HepG2 (cell line): ENCODE measurements around the gene CRYZL1. TPM values are rescaled to one million over a fixed set of nuclear protein-coding genes. Genes with fewer than 3 reads are reported as not detected.
A peak's percentile ranks its signal among the peaks of the same experiment; 100 is the strongest.

Experiments
- CEBPG ChIP-seq: IDR thresholded peaks from 2 replicates; pipeline ENCODE4 v1.6.1; 2016
- HDAC1 ChIP-seq: sonication (generic); formaldehyde crosslinking; IDR thresholded peaks from 2 replicates; pipeline ENCODE4 v1.5.1; 2020; ENCODE audit warnings: mild to moderate bottlenecking, missing genetic modification reagents
- KDM2A ChIP-seq: sonication (generic); formaldehyde crosslinking; IDR thresholded peaks from 2 replicates; pipeline ENCODE4 v1.4.0; 2020; ENCODE audit warnings: low read depth, missing genetic modification reagents, borderline replicate concordance
- NFIB ChIP-seq: sonication (generic); formaldehyde crosslinking; IDR thresholded peaks from 2 replicates; pipeline ENCODE4 v1.9.0; 2021; ENCODE audit warnings: missing genetic modification reagents, mild to moderate bottlenecking, borderline replicate concordance
- POGZ ChIP-seq: sonication (generic); formaldehyde crosslinking; IDR thresholded peaks from 2 replicates; pipeline ENCODE4 v1.4.0; 2020; ENCODE audit warnings: mild to moderate bottlenecking, missing genetic modification reagents
- RELA ChIP-seq: sonication (generic); formaldehyde crosslinking; IDR thresholded peaks from 2 replicates; pipeline ENCODE4 v1.4.0; 2020; ENCODE audit warnings: missing genetic modification reagents
- SIN3A ChIP-seq: IDR thresholded peaks from 2 replicates; pipeline ENCODE4 v1.6.1; 2011; ENCODE audit warnings: low read depth, mild to moderate bottlenecking, control low read depth, low read length, borderline replicate concordance
- ZBTB21 ChIP-seq: sonication (generic); formaldehyde crosslinking; IDR thresholded peaks from 2 replicates; pipeline ENCODE4 v1.4.0; 2020; ENCODE audit warnings: missing genetic modification reagents
- ZC3H4 ChIP-seq: sonication (generic); formaldehyde crosslinking; IDR thresholded peaks from 2 replicates; pipeline ENCODE4 v1.4.0; 2020; ENCODE audit warnings: missing genetic modification reagents, borderline replicate concordance
- ZFYVE20 ChIP-seq: sonication (generic); formaldehyde crosslinking; IDR thresholded peaks from 2 replicates; pipeline ENCODE4 v1.8.0; 2023; ENCODE audit warnings: low read depth, mild to moderate bottlenecking, moderate library complexity, missing genetic modification reagents, borderline replicate concordance
- ZKSCAN5 ChIP-seq: sonication (generic); formaldehyde crosslinking; IDR thresholded peaks from 2 replicates; pipeline ENCODE4 v1.5.1; 2020; ENCODE audit warnings: mild to moderate bottlenecking, missing genetic modification reagents
- ZNF282 ChIP-seq: fragments of 450-650 bp; IDR thresholded peaks from 2 replicates; pipeline ENCODE4 v1.6.1; 2018; ENCODE audit not compliant: partially characterized antibody
- ZNF331 ChIP-seq: sonication (generic); formaldehyde crosslinking; IDR thresholded peaks from 2 replicates; pipeline ENCODE4 v1.4.0; 2020; ENCODE audit warnings: missing genetic modification reagents
- ZNF468 ChIP-seq: sonication (generic); formaldehyde crosslinking; IDR thresholded peaks from 2 replicates; pipeline ENCODE4 v1.8.0; 2022; ENCODE audit warnings: mild to moderate bottlenecking, moderate library complexity, missing genetic modification reagents
- ZNF720 ChIP-seq: sonication (generic); formaldehyde crosslinking; IDR thresholded peaks from 2 replicates; pipeline ENCODE4 v1.4.0; 2020; ENCODE audit warnings: missing genetic modification reagents
- polyA plus RNA-seq, 8 experiments: library from polyadenylated mRNA; depleted of rRNA in 3 of 8; stranded (reverse) in 7 of 8; unstranded in 1 of 8; fragments of >200 nt; fragmentation: Illumina TruSeq in 4 of 8; extraction: Trizol in 4 of 8; gene quantifications; 2 replicates each; pipeline versions ENCODE4 v1.2.1 to v1.2.3, GENCODE V29; 2011 to 2016; ENCODE audit warnings: low read depth in 4 of 8, missing spikeins in 1 of 8, mixed read lengths in 1 of 8; ENCODE audit not compliant: insufficient read depth in 1 of 8
- total RNA-seq, 5 experiments: library from RNA; depleted of rRNA; stranded (reverse); fragments of >200 nt; fragmentation: Illumina TruSeq; extraction: Trizol; gene quantifications; 2 replicates each; pipeline ENCODE4 v1.2.3, GENCODE V29; 2016; ENCODE audit warnings: low read depth in 1 of 5
- TF ChIP-seq, protein P1 (sequence below), 2 experiments: sonication (generic) in 1 of 2; formaldehyde crosslinking in 1 of 2; IDR thresholded peaks; 2 replicates each; pipeline versions ENCODE4 v1.6.1 to v1.9.0; 2014 to 2022; ENCODE audit warnings: antibody characterized with exemption in 1 of 2, borderline replicate concordance in 1 of 2, inconsistent platforms in 1 of 2, low read depth in 1 of 2, missing genetic modification reagents in 1 of 2
- TF ChIP-seq, protein P2 (sequence below): sonication (generic); formaldehyde crosslinking; IDR thresholded peaks from 2 replicates; pipeline ENCODE4 v1.4.0; 2020; ENCODE audit warnings: missing genetic modification reagents
- TF ChIP-seq, protein P3 (sequence below): fragments of 450-650 bp; IDR thresholded peaks from 2 replicates; pipeline ENCODE4 v1.6.1; 2017

The CRYZL1 gene
- total and polyA plus RNA-seq, 2 of the 13 experiments (the other 11 are each of a cell fraction or from before 2014, with no cell fraction given) = 20.3 to 27.7 TPM

DNA sequence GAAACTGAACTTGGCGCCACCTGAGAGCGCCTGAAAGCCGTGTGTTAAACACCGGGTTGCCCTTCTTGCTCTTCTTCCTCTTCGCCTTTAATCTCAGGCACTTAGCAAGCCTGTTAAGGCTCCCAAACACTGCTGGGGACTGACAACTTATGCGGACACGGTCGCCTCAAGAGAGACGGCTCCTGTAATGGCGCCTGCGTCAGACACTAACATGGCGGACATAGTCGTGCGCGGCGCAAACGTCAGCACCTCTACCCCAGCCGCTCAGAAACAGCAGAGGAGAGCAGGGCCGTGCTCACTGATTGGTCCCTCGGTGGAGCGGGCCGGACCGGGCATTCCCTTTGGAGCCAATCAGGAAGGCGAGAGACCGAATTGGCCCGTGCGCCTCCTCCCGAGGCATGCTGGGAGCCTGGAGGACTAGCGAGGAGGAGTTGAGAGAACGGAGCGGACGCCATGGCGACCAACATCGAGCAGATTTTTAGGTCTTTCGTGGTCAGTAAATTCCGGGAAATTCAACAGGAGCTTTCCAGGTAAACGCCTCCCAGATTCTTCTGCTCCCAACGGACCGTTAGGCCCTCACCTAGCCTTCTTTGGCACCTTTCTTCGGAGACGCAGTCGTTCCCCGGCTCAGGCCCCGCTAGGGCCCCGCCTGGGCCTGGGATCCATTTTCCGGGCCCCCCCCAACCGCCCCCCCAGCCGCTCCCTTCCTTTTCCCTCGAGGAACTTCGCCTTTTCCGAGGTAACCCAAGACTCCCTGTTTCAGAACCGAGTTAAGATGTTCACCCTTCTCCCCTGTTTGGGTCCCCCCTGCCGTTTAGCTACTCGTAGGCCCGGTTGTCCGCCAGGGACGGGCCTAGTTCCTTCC lies 98.7 kb downstream of the CRYZL1 start, which contains the start of gene SON (continued):
- TF ChIP-seq, protein P1, sequence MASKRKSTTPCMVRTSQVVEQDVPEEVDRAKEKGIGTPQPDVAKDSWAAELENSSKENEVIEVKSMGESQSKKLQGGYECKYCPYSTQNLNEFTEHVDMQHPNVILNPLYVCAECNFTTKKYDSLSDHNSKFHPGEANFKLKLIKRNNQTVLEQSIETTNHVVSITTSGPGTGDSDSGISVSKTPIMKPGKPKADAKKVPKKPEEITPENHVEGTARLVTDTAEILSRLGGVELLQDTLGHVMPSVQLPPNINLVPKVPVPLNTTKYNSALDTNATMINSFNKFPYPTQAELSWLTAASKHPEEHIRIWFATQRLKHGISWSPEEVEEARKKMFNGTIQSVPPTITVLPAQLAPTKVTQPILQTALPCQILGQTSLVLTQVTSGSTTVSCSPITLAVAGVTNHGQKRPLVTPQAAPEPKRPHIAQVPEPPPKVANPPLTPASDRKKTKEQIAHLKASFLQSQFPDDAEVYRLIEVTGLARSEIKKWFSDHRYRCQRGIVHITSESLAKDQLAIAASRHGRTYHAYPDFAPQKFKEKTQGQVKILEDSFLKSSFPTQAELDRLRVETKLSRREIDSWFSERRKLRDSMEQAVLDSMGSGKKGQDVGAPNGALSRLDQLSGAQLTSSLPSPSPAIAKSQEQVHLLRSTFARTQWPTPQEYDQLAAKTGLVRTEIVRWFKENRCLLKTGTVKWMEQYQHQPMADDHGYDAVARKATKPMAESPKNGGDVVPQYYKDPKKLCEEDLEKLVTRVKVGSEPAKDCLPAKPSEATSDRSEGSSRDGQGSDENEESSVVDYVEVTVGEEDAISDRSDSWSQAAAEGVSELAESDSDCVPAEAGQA (IDR thresholded peaks at IDR 0.05; ENCODE audit: low read depth) = peak; percentile 97
- TF ChIP-seq, protein P1 (CRISPR knock-in tag; IDR thresholded peaks at IDR 0.05; ENCODE audit: borderline replicate concordance) = no peak; the same call in 1 of the 2 replicates
- TF ChIP-seq NFIB = no peak
- TF ChIP-seq SIN3A = peak; percentile 53; the same call in 1 of the 2 replicates
- peak; percentile 68 for TF ChIP-seq ZKSCAN5 (CRISPR knock-in tag)
- TF ChIP-seq, protein P2, sequence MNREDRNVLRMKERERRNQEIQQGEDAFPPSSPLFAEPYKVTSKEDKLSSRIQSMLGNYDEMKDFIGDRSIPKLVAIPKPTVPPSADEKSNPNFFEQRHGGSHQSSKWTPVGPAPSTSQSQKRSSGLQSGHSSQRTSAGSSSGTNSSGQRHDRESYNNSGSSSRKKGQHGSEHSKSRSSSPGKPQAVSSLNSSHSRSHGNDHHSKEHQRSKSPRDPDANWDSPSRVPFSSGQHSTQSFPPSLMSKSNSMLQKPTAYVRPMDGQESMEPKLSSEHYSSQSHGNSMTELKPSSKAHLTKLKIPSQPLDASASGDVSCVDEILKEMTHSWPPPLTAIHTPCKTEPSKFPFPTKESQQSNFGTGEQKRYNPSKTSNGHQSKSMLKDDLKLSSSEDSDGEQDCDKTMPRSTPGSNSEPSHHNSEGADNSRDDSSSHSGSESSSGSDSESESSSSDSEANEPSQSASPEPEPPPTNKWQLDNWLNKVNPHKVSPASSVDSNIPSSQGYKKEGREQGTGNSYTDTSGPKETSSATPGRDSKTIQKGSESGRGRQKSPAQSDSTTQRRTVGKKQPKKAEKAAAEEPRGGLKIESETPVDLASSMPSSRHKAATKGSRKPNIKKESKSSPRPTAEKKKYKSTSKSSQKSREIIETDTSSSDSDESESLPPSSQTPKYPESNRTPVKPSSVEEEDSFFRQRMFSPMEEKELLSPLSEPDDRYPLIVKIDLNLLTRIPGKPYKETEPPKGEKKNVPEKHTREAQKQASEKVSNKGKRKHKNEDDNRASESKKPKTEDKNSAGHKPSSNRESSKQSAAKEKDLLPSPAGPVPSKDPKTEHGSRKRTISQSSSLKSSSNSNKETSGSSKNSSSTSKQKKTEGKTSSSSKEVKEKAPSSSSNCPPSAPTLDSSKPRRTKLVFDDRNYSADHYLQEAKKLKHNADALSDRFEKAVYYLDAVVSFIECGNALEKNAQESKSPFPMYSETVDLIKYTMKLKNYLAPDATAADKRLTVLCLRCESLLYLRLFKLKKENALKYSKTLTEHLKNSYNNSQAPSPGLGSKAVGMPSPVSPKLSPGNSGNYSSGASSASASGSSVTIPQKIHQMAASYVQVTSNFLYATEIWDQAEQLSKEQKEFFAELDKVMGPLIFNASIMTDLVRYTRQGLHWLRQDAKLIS (CRISPR knock-in tag) = no peak; the same call in 1 of the 2 replicates
- no peak; the same call in 1 of the 2 replicates for TF ChIP-seq ZC3H4 (CRISPR knock-in tag)
- no peak for TF ChIP-seq RELA (CRISPR knock-in tag)
- TF ChIP-seq ZNF331 (CRISPR knock-in tag) = no peak
- no peak for TF ChIP-seq ZNF720 (CRISPR knock-in tag)
- TF ChIP-seq ZNF282 = no peak
- TF ChIP-seq, protein P3, sequence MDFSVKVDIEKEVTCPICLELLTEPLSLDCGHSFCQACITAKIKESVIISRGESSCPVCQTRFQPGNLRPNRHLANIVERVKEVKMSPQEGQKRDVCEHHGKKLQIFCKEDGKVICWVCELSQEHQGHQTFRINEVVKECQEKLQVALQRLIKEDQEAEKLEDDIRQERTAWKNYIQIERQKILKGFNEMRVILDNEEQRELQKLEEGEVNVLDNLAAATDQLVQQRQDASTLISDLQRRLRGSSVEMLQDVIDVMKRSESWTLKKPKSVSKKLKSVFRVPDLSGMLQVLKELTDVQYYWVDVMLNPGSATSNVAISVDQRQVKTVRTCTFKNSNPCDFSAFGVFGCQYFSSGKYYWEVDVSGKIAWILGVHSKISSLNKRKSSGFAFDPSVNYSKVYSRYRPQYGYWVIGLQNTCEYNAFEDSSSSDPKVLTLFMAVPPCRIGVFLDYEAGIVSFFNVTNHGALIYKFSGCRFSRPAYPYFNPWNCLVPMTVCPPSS = no peak
- TF ChIP-seq ZFYVE20 (CRISPR knock-in tag) = no peak
- peak; percentile 44 for TF ChIP-seq HDAC1 (CRISPR knock-in tag)
- TF ChIP-seq CEBPG (CRISPR knock-in tag) = no peak
- no peak for TF ChIP-seq ZNF468 (CRISPR knock-in tag)
- peak; percentile 60; the same call in 1 of the 2 replicates for TF ChIP-seq ZBTB21 (CRISPR knock-in tag)
- 0 out of 2 replicates have a peak, but pooled peaks have one; percentile 73 for TF ChIP-seq KDM2A (CRISPR knock-in tag)
- peak; percentile 59; the same call in 1 of the 2 replicates for TF ChIP-seq POGZ (CRISPR knock-in tag)
